Anterior cingulate cortex (tissue), 58 donors: ENCODE measurements around the gene SNPH.
A peak's percentile ranks its signal among the peaks of the same experiment; 100 is the strongest.

Source experiments
- DNase-seq, 58 donors: peaks; one replicate each; lab custom pipeline; 2025; lab: John Stamatoyannopoulos, UW

The SNPH gene

DNA sequence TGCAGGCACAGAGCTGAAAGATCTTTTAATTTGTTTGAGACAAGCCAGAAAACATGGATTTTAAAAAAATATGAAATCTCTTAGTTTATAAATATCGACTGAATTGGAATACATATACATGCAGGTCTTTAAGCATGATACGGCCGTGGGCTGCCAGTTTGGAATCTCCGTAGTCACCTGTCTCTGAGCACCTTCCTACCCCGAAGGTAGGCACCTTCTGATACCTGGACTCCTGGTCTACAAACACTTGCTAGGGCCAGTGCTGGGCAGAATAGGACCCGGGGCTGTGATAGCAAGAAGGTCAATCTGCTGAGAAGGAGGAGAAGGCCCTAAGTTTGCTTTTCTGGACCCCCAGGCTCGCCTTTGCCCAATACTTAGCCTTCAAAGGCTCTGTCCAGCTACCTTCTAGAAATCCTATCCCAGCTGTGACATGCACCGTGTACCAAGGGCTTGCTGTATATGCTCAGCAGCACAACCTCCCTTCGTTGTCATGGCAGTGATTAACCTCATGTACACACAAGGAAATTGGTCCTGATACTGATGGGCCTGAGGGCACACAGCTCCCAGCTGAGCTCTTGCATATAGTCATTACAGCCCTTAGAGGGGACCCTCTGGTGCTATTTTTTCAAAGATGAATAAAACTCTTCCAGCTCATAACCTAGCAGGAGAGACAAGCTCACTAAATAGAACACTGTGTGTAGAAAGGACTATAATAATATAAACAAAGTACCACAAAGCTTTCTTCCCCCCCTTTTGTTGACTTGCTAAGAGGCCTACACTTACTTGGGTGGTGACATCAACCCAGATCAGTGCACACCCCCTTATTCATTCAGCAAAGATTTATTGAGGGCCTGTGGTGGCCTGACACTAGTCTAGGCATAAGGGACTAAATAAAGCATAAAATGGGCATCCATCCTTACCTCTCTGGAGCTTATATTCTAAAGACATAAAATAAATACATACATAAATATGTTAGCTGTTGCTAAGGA, 17.7 kb downstream of the SNPH start:
- no peak for DNase-seq

DNA sequence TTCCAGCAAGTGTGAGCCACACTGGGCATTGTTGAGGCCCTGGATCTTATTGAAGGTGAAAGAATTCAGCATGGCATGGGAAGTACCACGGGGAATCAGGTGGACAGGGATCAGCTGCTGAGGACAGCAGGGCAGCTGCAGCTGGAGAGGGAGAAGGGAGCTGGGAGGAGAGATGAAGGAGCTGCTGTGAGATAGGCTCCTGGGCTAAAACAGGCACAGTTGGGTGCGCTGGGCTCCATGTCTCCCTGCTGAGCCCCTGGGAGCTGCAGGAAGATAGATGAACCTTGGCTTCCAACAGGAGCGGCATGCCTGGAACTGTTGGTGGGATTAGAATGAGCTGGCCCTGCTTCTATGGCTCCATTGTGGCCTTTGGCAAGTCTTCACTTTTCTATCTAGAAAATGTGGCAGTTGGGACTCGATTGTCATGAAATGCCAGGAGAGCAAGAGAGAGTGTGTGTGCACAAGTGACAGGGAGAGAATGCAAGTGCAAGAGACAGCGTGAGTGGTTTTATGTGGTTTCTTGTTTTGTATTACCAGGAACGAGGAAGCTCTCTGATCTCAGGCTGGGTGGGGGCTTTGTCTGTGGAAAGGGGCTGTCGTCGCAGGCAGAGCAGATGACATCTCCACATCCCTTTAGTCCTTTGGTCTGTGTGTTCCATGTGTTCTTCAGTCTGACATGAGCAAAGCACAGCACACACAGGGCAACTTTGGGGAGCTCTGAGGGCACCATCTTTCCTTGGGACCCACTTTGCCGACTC, 20.4 kb downstream of the SNPH start:
- no peak for DNase-seq

DNA sequence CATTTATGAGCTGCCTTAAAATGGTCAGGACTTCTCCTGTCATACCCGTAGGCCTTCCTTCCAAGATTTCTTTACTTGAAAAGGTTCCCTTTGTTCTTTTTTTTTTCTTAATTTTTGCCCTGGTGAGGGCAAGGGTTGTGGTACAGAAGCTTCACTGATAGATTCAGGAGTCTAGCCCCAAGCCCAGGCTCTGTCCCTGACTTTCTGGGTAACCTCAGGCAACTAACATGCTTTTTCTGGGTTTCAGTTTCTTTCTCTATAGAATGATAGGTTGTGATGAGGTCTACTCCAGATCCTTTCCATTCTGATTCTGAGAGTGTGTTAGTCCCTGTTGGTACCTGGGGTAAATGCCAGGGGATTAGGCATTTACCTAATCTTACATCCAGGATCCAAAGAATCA, 21.2 kb downstream of the SNPH start:
- no peak for DNase-seq

DNA sequence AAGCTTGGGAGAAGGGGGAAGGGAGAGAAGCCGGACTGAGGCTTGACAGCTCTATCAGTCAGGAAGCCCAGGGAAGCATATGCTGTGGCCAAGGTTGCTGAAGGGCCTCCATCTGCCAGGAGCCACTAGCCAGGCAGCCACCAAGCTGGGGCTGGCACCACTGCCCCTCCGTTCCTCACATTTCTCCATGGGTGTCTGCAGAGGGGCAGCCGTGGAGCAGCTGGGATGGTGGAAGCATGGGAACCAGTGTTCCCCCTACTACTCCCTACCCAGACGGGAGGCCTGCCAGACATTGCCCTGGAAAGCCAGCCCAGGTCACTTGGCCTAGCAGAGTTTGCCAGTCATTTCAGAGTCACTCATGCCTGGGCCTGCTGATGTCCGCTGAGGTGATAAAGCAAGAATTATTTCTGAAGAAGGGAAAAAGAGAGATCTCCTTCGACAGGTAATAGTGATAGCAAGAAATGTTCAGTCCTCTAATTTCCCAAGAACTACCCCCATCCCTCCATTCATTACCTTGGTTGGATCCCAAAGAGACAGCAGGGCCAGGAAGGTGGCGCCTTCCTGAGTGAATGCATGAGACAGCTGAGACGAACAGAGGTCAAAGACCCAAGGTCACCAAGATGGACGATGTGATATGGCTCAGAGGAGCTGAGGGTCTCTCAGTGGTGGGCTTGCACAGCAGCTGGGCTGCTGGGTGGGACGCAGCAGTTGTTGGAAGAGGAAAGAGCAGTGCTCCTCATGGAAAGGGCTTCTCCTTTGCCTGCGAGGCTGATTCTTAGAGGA, 21.9 kb downstream of the SNPH start:
- no peak for DNase-seq

DNA sequence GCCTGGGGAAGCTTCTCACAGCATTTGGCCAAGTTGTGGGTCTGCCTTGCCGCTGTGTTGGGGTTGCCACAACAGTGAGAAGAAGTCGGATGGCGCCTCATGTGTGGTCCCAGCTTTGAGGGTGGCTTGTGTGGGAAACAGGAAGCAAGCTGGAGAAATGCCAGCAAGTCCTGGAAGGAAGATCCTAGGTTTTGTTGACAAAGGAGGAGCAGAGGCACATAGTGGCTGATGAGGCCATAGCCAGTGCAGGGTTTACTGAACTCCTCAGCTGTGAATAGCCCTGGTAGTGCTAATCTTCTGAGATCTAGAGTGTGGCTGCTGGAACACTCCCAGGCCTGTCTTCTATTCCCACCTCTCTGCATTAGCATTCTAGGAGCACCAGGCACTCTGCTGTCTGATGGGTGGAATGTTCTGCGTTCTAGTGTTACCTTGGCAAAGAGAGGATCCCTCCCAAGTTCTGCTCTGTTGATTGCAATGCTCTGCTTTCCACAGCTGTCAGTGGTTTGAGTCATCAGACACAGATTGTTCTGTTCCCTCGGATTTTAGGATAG, 25.2 kb downstream of the SNPH start:
- peak in 28 of 58 donors; percentile 13 to 85 (median 51) for DNase-seq

DNA sequence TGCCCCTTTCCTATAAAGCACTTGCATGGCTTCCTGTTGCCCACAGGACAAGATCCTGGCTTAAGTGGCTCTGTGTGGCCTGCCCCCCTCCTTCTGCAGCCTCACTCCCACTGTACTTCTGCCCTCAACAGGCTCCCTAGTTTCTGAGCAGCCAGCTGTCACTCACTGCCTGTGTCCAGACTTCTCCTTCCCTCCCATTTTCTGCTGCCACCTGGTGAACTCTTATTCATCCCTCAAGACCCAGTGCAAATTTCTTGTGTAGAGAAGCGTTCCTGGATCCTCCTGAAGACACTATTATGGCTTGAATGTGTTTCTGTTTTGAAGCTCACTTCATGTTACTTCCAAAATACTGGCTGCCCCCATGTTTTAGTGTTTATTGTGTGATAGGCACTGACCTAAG, 26.5 kb downstream of the SNPH start:
- DNase-seq: no peak

DNA sequence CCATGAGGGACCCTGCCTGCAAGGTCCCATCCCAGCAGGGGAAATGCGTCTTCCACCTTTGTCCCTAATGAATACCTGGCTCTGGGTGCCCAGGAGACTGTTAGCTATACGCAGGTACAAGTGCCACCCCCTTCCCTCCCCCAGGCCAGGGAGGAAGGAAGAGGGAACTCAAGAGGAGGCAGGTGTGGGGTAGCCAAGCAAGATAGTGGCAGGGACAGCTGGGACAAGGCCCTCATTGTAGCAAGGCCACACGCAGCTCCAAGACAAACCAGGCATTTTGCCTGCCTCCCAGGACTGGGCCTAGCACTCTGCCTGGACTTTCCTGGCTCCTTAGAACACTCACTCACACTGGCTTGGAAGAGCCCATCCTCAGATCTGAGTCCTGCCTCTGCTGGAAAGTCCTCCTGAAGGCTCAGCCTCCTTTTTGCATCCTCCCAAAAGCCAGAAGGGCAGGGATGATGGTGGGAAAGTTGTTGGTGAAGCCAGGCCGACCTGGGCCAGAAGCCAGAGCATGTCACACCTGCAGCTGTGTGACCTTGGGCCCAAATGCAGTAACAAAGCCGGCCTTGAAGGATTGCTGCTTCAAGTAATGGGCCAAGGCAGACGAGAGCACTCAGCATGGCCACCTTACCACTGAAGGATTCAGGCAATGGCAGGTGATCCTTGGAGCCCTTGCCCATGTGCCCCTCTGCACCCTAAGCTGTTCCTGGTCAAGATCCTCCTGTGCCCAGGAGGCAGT, 27.7 kb downstream of the SNPH start:
- no peak for DNase-seq

DNA sequence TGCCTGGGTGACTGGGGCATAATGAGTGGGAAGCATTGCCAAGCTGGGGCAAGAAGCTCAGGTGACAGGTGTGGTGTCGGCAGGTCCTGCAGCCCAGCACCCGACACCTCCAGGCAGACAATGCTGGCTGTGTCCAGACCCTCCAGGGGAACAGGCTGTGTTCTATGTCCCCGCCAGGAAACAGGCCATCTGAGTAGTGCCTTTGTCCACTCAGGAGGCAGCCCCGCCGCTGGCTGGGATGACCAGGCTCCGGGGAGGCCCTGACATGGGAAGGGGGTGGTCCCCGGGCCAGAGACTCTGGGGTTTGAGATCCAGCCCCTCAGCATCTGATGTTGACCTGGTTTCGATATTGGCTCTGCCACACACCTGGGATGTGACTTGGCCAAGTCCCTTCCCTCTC, 28.4 kb downstream of the SNPH start:
- no peak for DNase-seq

DNA sequence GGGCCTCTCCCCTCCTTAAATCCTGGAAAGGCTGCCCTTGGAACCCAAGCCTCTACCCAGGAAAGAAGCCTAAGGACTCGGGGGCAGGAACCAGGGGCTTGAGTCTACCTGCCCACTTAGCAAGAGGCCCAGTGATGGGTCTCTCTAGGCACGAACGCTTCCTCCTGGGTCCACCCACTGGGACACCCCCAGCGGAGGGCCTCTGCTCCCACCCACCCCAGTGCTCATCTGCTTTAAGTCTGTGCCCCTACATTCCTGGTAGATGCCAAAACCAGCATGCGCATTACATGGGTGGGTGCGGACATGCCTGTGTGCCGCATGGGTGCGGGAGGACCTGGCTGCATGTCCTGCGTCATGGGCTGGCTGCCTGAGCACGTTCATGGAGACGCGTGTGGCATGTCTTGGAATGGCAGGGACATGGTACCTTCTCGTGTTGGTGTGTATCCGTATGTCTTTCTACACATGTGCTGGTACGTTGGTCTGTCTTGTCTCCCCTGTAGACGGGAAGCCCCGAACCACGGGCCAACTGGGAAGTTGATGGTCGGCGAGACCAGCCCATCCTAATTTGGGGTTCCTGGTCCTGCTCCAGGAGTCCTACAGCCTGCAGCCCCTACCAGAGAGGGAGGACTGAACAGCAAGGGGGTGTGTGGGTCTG, 29.3 kb downstream of the SNPH start:
- no peak for DNase-seq

DNA sequence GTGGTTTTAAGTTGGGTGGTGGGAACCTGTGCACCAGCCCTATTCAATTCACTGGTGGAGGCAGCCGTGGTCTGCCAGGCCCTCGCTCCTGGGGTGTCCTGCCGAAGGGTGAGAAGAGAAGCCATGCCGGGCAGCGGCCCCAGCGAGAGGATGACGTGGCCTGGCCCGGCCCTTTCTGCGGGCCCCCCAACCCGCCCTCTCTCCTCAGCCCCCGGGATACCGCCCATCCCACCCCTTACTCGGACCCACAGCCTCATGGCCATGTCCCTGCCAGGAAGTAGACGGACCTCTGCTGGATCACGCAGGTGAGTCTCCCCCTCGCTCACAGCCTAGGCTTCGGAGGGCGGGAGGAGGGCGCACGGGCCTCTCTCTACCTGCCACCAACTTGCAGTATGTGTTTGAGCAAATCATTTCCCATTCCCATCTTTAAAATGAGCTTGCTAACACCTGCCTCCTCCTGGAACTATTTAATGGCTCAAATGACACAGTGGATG, 30.1 kb downstream of the SNPH start:
- no peak for DNase-seq

DNA sequence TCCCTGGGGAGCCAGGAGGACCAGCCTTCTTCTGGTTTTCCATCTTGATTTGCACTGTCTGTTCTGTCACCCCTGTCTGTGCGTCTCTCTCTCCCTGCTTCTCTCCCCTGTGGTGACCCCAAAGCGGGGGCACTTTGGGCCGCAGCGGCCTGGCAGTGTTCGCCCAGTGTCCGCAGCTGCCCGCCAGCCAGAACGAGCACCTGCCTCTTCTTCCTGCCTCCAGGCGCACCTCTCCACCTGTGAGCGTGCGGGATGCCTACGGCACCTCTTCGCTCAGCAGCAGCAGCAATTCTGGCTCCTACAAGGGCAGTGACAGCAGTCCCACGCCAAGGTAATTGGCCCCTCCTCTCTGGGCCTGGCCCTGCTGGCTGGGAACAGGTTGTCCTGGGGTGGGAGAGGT, 30.8 kb downstream of the SNPH start:
- DNase-seq: no peak

DNA sequence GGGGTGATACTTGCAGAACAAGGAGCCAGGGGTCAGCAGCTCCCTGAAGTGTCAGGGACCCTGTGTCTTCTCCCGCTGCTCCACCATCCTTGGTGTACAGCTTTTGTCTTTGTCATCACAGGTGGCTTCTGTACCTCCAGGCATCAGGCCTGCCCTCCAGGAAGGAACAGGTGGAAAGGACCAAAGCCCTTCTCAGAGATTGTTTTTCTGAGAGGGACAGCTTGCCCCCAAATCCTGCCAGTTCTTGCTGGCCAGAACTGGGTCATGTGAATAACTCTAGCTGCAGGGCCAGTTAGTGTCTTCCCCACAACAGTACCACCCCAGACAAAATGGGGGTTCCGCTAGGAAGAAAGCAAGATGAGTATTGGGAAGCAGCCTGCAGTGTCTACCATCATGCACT, 31.4 kb downstream of the SNPH start:
- DNase-seq: no peak

DNA sequence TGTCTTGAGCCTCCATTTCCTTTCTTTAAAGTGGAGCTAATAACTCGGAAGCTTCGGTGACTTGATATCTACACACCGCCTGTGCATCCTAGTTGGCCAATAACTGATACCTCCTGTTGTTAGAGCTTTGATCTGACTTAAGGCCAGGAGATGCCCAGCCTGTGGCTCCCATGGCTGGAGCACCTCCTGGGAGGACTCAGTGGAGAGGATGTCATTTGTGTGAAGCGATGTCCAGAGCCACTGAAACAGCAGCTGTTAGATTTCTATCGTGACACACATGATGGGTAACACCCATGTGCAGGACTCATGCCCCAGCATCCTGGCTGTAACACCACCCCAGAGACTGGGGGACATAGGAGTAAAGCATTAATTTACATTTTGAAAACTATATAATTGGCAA, 32.1 kb downstream of the SNPH start:
- DNase-seq: no peak

DNA sequence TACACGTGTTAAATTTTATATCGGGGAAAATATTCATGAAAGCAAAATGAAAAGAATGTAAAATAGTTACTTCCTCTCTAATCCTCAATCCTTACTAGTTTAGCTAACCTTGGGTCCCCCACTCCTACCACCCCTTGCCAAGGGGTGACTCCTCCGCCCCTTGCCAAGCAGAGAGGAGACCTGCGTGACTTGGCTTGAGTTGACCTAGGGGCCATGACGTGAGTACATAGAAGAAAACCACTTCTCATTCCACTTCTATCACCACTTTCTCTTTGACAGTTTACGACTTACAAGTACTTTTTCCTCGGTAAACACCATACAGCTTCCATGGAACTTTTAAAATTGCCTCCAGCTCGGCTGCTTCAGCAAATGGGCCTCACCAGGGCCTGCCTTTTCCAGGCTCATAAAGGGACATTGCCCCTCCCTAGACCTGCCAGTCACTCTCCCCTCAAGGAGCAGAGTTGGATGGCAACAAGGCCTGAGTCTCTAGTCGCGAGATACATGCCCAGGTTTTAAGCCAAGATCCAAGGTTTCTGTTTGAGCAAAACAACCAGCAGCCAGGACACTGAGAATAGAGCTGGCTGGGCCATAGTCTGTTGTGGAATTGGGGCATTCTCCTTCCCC, 32.9 kb downstream of the SNPH start:
- DNase-seq: no peak

DNA sequence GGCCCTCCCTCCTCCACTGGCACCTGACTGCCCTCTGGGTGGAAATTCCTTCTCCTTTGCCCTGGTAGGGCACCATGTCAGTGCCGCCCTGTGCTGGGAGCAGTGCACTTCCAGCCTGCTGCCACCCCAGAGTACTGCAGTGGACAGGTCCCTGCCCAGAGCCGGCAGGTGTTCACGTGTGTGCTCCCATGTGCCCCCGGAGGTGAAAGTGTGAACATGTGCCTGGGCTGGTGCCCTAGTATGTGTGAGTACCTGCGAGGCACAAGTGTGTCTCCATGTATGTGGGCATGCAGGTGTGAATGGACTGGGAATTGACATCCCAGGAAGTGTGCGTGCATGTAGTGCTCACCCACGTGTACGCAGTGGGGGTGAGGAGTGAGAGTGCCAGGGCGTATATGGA, 33.4 kb downstream of the SNPH start:
- DNase-seq: no peak

DNA sequence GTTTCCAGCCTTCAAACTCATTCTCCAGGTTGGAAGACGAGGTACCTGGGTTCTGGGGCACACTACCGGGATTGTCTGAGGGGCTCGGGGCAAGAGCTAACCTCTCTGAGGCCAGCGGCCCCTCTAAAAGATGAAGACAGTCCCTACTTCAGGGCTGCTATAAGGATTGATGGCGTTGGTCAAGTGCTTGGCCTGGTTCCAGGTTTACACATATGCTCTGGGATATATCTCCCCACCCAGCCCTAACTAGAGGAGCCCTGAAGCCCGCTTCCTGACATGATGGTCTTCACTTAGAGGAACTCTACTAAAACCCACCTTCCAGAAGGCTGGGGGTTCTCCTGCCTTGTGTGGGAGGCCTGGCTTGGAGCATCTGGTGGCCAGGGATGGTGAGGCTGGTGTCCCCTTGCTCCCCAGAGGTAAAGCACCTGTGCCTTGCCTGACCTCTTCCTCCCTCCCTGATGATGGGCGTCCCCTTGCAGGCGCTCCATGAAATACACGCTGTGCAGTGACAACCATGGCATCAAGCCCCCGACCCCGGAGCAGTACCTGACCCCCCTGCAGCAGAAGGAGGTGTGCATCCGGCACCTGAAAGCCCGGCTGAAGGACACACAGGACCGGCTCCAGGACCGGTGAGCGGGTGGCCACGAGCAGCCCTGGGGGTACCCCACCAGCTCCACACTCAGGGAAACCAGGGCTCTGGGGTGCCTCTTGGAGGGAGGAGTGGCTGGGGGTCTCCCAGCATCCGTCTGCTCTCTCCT, 34.2 kb downstream of the SNPH start:
- no peak for DNase-seq

DNA sequence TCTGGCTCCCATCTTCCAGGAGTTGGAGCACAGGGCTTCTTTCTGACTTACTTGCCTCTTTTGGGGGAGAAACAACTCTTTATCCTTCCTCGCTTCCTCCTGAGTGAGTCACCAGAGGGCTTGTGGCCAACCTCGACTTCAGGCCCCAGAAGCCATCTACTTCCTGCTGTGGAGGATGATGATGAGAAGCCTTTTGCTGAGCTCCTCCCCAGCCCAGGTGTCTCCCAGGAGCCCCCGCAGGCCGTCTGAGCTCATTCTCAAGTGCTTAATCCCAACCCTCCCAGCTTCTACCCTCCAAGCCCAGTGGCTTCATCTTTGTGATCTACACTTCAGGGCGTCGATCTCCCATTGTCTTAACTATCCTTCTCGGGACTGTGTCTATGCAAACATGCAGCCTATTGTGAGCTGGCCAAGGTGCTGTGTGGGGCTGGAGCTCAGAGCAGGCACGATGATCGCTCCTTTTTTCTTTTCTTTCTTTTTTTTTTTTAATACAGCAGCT, 35.0 kb downstream of the SNPH start:
- peak in 3 of 58 donors; percentile 13 to 36 (median 14) for DNase-seq
